Activated CD8-positive, alpha-beta T cell treated with anti-CD3 and anti-CD28 coated beads for 36 hours (primary cell): Measurements from ENCODE around the gene ITGAD. TPM values are rescaled to one million over a fixed set of nuclear protein-coding genes. Genes with fewer than 3 reads are reported as not detected.
A peak's percentile ranks its signal among the peaks of the same experiment; 100 is the strongest.

Experiments used
- ATAC-seq: fragments of 200-7000 bp; cut with Tn5 transposase; one replicate; pipeline ENCODE4 v1.10.0; 2021; ENCODE audit warnings: mild to moderate bottlenecking, moderate library complexity
- CTCF ChIA-PET: fragments of 350-600 bp; sonication (Branson Sonifier 250); formaldehyde crosslinking; loops from one replicate; lab custom pipeline; 2021; ENCODE audit warnings: antibody characterized with exemption; lab: Charles Lee
- POLR2A ChIA-PET: fragments of 350-600 bp; sonication (Branson Sonifier 250); formaldehyde crosslinking; loops from one replicate; lab custom pipeline; 2021; ENCODE audit warnings: antibody characterized with exemption; lab: Charles Lee
- DNase-seq: peaks from one replicate; pipeline ENCODE4 v3.0.0-alpha.2; 2020
- H3K27ac Mint-ChIP-seq: one replicate; pipeline ENCODE4 v1.8.0; 2021; ENCODE audit warnings: mild to moderate bottlenecking, mixed read lengths
- H3K27me3 Mint-ChIP-seq: one replicate; pipeline ENCODE4 v1.8.0; 2021; ENCODE audit warnings: mixed read lengths
- H3K36me3 Mint-ChIP-seq: one replicate; pipeline ENCODE4 v1.8.0; 2021; ENCODE audit warnings: low read depth, mixed read lengths
- H3K4me1 Mint-ChIP-seq: one replicate; pipeline ENCODE4 v1.8.0; 2021; ENCODE audit warnings: low read depth, mixed read lengths
- H3K4me3 Mint-ChIP-seq: one replicate; pipeline ENCODE4 v1.8.0; 2021; ENCODE audit warnings: mild to moderate bottlenecking, moderate library complexity, mixed read lengths
- H3K9me3 Mint-ChIP-seq: one replicate; pipeline ENCODE4 v1.8.0; 2021; ENCODE audit warnings: mixed read lengths
- CTCF ChIP-seq: fragments of 200-600 bp; IDR thresholded peaks from one replicate; pipeline ENCODE4 v1.8.0; 2022; ENCODE audit warnings: antibody characterized with exemption, mild to moderate bottlenecking
- intact Hi-C: fragments of 100-400 bp; cut with micrococcal nuclease; formaldehyde crosslinking; loops from one replicate; pipeline ENCODE4 v1.10.0; 2022
- total RNA-seq, 2 experiments: library from RNA; stranded (reverse); gene quantifications; one replicate each; pipeline ENCODE4 v1.2.3, GENCODE V29; 2021

ITGAD gene
- total RNA-seq, 2 experiments from 2014 or later = not detected

- TF ChIP-seq CTCF = no peak
- ATAC-seq (no peak), DNase-seq (no peak)
- peaks cover 18% of the 10 kb centered on the region for H3K4me1 Mint-ChIP-seq
- H3K27me3 Mint-ChIP-seq = peaks cover 9% of the 10 kb centered on the region
- no peaks in the 10 kb centered on the region for H3K9me3 Mint-ChIP-seq
- CTCF ChIA-PET = interaction anchor here (1.0 to 1.6 kb wide), 3 partner anchors 8 to 65 kb away, joined by 3 to 4 read pairs (median 3); no protein-coding TSS in a partner anchor
- no peak overlapping the region for H3K4me3 Mint-ChIP-seq
- H3K27ac Mint-ChIP-seq = no peak overlapping the region
- no peaks in the 10 kb centered on the region for H3K36me3 Mint-ChIP-seq
- intact Hi-C loops = no loop called here
- POLR2A ChIA-PET = no interaction called here
These were observed 2.6 kb upstream of the ITGAD start for GRCh38 chr16:31390504-31391041.

- no peak overlapping the region for H3K27ac Mint-ChIP-seq
- peaks cover 9% of the 10 kb centered on the region for H3K9me3 Mint-ChIP-seq
- no peak for TF ChIP-seq CTCF
- CTCF ChIA-PET = interaction anchor here (1.1 kb wide), 1 partner anchor 13 kb away, joined by 5 read pairs; no protein-coding TSS in a partner anchor
- peaks cover 7% of the 10 kb centered on the region for H3K4me1 Mint-ChIP-seq
- DNase-seq (no peak), ATAC-seq (no peak)
- POLR2A ChIA-PET = interaction anchor here (1.4 to 1.5 kb wide), 2 partner anchors 36 to 198 kb away, joined by 3 to 4 read pairs; no protein-coding TSS in a partner anchor
- H3K36me3 Mint-ChIP-seq = peaks cover 2% of the 10 kb centered on the region
- H3K27me3 Mint-ChIP-seq = no peaks in the 10 kb centered on the region
- intact Hi-C loops = no loop called here
- no peak overlapping the region for H3K4me3 Mint-ChIP-seq
These were observed 2.5 kb downstream of the ITGAD start for GRCh38 chr16:31395647-31396046.

GRCh38 chr16:31397096-31397660 lies 4.0 kb downstream of the ITGAD start:
- Mint-ChIP-seq H3K9me3 (peaks cover 9% of the 10 kb centered on the region), H3K4me3 (no peak overlapping the region), H3K27ac (no peak overlapping the region), H3K4me1 (peaks cover 7% of the 10 kb centered on the region), H3K36me3 (peaks cover 2% of the 10 kb centered on the region), H3K27me3 (no peaks in the 10 kb centered on the region)
- TF ChIP-seq CTCF = no peak
- intact Hi-C loops = no loop called here
- DNase-seq (no peak), ATAC-seq (no peak)
- CTCF ChIA-PET = no interaction called here
- POLR2A ChIA-PET = no interaction called here

- H3K27me3 Mint-ChIP-seq = no peaks in the 10 kb centered on the region
- H3K4me3 Mint-ChIP-seq = no peak overlapping the region
- intact Hi-C loops = no loop called here
- H3K36me3 Mint-ChIP-seq = peaks cover 2% of the 10 kb centered on the region
- ATAC-seq (no peak), DNase-seq (no peak)
- H3K4me1 Mint-ChIP-seq = peaks cover 8% of the 10 kb centered on the region
- TF ChIP-seq CTCF = no peak
- peaks cover 9% of the 10 kb centered on the region for H3K9me3 Mint-ChIP-seq
- ChIA-PET CTCF (no interaction called here), POLR2A (no interaction called here)
- H3K27ac Mint-ChIP-seq = no peak overlapping the region
These were observed 4.6 kb downstream of the ITGAD start for GRCh38 chr16:31397701-31398100.

GRCh38 chr16:31400191-31400590 lies 7.1 kb downstream of the ITGAD start:
- peaks cover 2% of the 10 kb centered on the region for H3K36me3 Mint-ChIP-seq
- POLR2A ChIA-PET = interaction anchor here (0.8 kb wide), 1 partner anchor 201 kb away, joined by 3 read pairs; no protein-coding TSS in a partner anchor
- DNase-seq = peak; percentile 33

More at GRCh38 chr16:31400191-31400590, 7.1 kb downstream of the ITGAD start:
- Mint-ChIP-seq H3K27me3 (no peaks in the 10 kb centered on the region), H3K4me3 (no peak overlapping the region), H3K27ac (no peak overlapping the region), H3K4me1 (peaks cover 11% of the 10 kb centered on the region), H3K9me3 (peaks cover 9% of the 10 kb centered on the region)
- no peak for ATAC-seq
- TF ChIP-seq CTCF = no peak
- CTCF ChIA-PET = interaction anchor here (1.4 to 1.9 kb wide), 2 partner anchors 15 to 18 kb away, joined by 3 to 5 read pairs; no protein-coding TSS in a partner anchor
- intact Hi-C loops = no loop called here
